SK-N-SH (cell line): Measurements from ENCODE around the gene SMIM14. TPM values are rescaled to one million over a fixed set of nuclear protein-coding genes. Genes with fewer than 3 reads are reported as not detected.

Source experiments
- CTCF ChIA-PET: fragments of 300-600, 350-600 bp; formaldehyde crosslinking; extraction: SDS; loops from one replicate; lab custom pipeline; 2021; lab: Yijun Ruan, JAX
- POLR2A ChIA-PET: fragments of 350-600 bp; sonication (Branson Sonifier 250); formaldehyde crosslinking; extraction: SDS; loops from one replicate; lab custom pipeline; 2020; ENCODE audit warnings: antibody characterized with exemption, inconsistent platforms; lab: Yijun Ruan, JAX
- DNase-seq: peaks from one replicate; pipeline ENCODE4 v3.0.0; 2012
- H2AFZ ChIP-seq: fragments of 200-600 bp; sonication (generic); 2 replicates; pipeline ENCODE4 v1.8.1; 2016; ENCODE audit warnings: antibody characterized with exemption, mild to moderate bottlenecking, low read depth
- H3F3A ChIP-seq: fragments of 200-600 bp; sonication (generic); replicated peaks from 2 replicates; pipeline ENCODE3; 2016; ENCODE audit warnings: antibody characterized with exemption, mild to moderate bottlenecking; ENCODE audit not compliant: insufficient read depth
- H3K27ac ChIP-seq, 2 experiments: fragments of 200-500 bp in 1 of 2; fragments of 200-600 bp in 1 of 2; sonication (Bioruptor generic) in 1 of 2; sonication (generic), shearing (Covaris generic) in 1 of 2; 2 replicates each; pipeline versions ENCODE4 v1.5.1 to v1.6.1; 2014 to 2016; ENCODE audit warnings: low read depth in 2 of 2, inconsistent platforms in 1 of 2, low read length in 1 of 2, mild to moderate bottlenecking in 1 of 2, mixed read lengths in 1 of 2
- H3K27me3 ChIP-seq: fragments of 200-600 bp; sonication (generic), shearing (Covaris generic); 2 replicates; pipeline ENCODE4 v1.6.1; 2016; ENCODE audit warnings: mixed run types; ENCODE audit not compliant: insufficient read depth
- H3K36me3 ChIP-seq, 2 experiments: fragments of 200-500 bp in 1 of 2; fragments of 200-600 bp in 1 of 2; sonication (Bioruptor generic) in 1 of 2; sonication (generic) in 1 of 2; replicated peaks in 1 of 2; 2 replicates each; pipeline versions ENCODE3 to v1.5.1; 2014 to 2016; ENCODE audit warnings: low read length in 1 of 2, mild to moderate bottlenecking in 1 of 2; ENCODE audit not compliant: insufficient read depth in 2 of 2, control insufficient read depth in 1 of 2
- H3K4me1 ChIP-seq, 2 experiments: fragments of 200-500 bp in 1 of 2; fragments of 200-600 bp in 1 of 2; sonication (Bioruptor generic) in 1 of 2; sonication (generic), shearing (Covaris generic) in 1 of 2; 2 replicates each; pipeline versions ENCODE4 v1.5.1 to v1.6.1; 2014 to 2016; ENCODE audit warnings: low read depth in 1 of 2, low read length in 1 of 2, mixed run types in 1 of 2; ENCODE audit not compliant: insufficient read depth in 2 of 2, control insufficient read depth in 1 of 2
- H3K4me2 ChIP-seq: fragments of 200-600 bp; sonication (generic), shearing (Covaris generic); 2 replicates; pipeline ENCODE4 v1.6.1; 2017; ENCODE audit warnings: mixed run types
- H3K4me3 ChIP-seq, 2 experiments: fragments of 200-500 bp in 1 of 2; fragments of 200-600 bp in 1 of 2; sonication (Bioruptor generic) in 1 of 2; sonication (generic), shearing (Covaris generic) in 1 of 2; 2 replicates each; pipeline versions ENCODE4 v1.5.1 to v1.8.1; 2014 to 2016; ENCODE audit warnings: low read depth in 2 of 2, inconsistent platforms in 1 of 2, low read length in 1 of 2, mild to moderate bottlenecking in 1 of 2, mixed read lengths in 1 of 2, moderate library complexity in 1 of 2
- H3K79me2 ChIP-seq: fragments of 200-600 bp; sonication (generic); 2 replicates; pipeline ENCODE4 v1.8.1; 2017; ENCODE audit warnings: mild to moderate bottlenecking; ENCODE audit not compliant: insufficient read depth
- H3K9ac ChIP-seq: fragments of 200-600 bp; sonication (generic); 2 replicates; pipeline ENCODE4 v1.6.1; 2017; ENCODE audit warnings: mixed run types
- H3K9me2 ChIP-seq: fragments of 200-600 bp; sonication (generic); 2 replicates; pipeline ENCODE4 v1.6.1; 2017; ENCODE audit warnings: mixed run types
- H3K9me3 ChIP-seq: fragments of 200-600 bp; sonication (generic); 2 replicates; pipeline ENCODE4 v1.6.1; 2017; ENCODE audit warnings: mixed run types, mild to moderate bottlenecking, moderate library complexity
- H4K20me1 ChIP-seq: fragments of 200-600 bp; sonication (generic); 2 replicates; pipeline ENCODE4 v1.6.1; 2017; ENCODE audit warnings: mild to moderate bottlenecking, mixed run types; ENCODE audit not compliant: insufficient read depth
- EZH2phosphoT487 ChIP-seq: fragments of 200-600 bp; sonication (generic); IDR thresholded peaks from 2 replicates; pipeline ENCODE4 v1.6.1; 2017; ENCODE audit warnings: low read depth, mixed run types, mild to moderate bottlenecking, antibody characterized with exemption, moderate library complexity, borderline replicate concordance
- FOXJ3 ChIP-seq: sonication (generic); formaldehyde crosslinking; IDR thresholded peaks from 2 replicates; pipeline ENCODE4 v1.5.1; 2020; ENCODE audit warnings: mild to moderate bottlenecking, missing genetic modification reagents
- FOXM1 ChIP-seq: IDR thresholded peaks from 2 replicates; pipeline ENCODE4 v1.4.0; 2012; ENCODE audit warnings: low read depth, mild to moderate bottlenecking
- NRF1 ChIP-seq: IDR thresholded peaks from 2 replicates; pipeline ENCODE4 v1.6.1; 2012; ENCODE audit warnings: low read depth, mild to moderate bottlenecking, low read length
- POLR2AphosphoS5 ChIP-seq: IDR thresholded peaks from 2 replicates; pipeline ENCODE4 v1.6.1; 2012; ENCODE audit warnings: low read depth, low read length
- SMC3 ChIP-seq: IDR thresholded peaks from 2 replicates; pipeline ENCODE4 v1.6.1; 2012; ENCODE audit warnings: low read depth, low read length, improper control_type of control experiment
- TCF12 ChIP-seq: IDR thresholded peaks from 2 replicates; pipeline ENCODE4 v1.4.0; 2012
- WGBS: methylation state at CpG from one replicate; pipeline ENCODE4 v1.1.6; 2017; ENCODE audit warnings: low lambda C conversion rate; 5-methylcytosine and 5-hydroxymethylcytosine counted together
- polyA plus RNA-seq, 3 experiments: library from polyadenylated mRNA; depleted of rRNA; stranded (reverse); fragments of >200 nt; gene quantifications; 2 replicates each; pipeline ENCODE4 v1.2.3, GENCODE V29; 2012
- TF ChIP-seq, protein P1 (sequence below): fragments of 150-350 bp; IDR thresholded peaks from 2 replicates; pipeline ENCODE4 v1.6.1; 2016; ENCODE audit warnings: mild to moderate bottlenecking, low read depth, low read length
- TF ChIP-seq, protein P2 (sequence below): IDR thresholded peaks from 2 replicates; pipeline ENCODE4 v1.4.0; 2012; ENCODE audit warnings: low read depth, borderline replicate concordance
- TF ChIP-seq, protein P3 (sequence below): IDR thresholded peaks from 2 replicates; pipeline ENCODE4 v1.4.0; 2012; ENCODE audit warnings: low read depth, borderline replicate concordance

SMIM14 gene
- polyA plus RNA-seq, 1 of the 3 experiments (the other 2 are of a cell fraction), result 12.6 TPM

DNA sequence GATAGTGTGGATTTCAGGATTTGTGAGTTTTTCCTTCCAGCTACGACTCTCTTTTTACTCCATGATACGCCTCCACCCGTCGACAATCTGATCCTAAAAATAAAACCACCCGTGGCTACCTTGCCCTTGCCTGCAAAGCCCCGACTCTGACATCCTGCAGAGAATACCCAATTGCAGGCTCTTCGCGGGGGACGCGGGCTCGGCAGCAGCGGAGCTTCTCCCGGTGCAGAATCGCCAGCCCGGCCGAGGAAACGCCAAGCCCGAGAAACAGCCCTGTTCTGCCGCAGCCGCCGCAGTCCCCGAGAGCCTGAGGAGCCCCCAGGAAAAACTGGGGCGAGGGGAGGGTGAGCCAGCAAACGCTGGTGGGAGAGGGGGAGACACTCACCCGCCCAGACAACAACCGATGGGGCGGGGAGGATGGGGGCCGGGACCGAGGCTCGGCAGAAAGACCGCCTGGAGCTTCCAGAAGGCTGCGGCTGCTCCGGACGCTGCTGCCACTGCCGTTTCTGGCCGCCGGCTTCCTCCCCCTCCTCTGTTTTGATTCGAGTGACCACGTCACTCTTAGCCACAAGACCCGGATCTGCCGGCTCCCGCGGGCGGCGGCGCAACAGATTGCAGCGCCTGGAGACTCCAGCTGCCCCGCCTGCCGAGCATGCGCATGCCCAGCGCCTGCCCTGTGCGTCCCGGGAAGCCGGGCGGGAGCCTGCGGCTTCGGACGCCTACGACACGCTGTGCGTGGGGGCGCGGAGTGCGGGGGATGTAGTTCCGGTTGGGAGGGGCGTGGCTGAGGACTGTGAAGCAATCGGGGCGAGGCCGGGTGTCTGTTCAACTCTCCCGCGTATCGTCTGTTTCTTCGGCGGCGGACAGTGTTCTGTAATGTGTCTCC is at the start of gene SMIM14 (continued):
- TF ChIP-seq, protein P1, sequence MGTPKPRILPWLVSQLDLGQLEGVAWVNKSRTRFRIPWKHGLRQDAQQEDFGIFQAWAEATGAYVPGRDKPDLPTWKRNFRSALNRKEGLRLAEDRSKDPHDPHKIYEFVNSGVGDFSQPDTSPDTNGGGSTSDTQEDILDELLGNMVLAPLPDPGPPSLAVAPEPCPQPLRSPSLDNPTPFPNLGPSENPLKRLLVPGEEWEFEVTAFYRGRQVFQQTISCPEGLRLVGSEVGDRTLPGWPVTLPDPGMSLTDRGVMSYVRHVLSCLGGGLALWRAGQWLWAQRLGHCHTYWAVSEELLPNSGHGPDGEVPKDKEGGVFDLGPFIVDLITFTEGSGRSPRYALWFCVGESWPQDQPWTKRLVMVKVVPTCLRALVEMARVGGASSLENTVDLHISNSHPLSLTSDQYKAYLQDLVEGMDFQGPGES, result no peak
- TF ChIP-seq, protein P2, sequence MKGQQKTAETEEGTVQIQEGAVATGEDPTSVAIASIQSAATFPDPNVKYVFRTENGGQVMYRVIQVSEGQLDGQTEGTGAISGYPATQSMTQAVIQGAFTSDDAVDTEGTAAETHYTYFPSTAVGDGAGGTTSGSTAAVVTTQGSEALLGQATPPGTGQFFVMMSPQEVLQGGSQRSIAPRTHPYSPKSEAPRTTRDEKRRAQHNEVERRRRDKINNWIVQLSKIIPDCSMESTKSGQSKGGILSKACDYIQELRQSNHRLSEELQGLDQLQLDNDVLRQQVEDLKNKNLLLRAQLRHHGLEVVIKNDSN, result no peak
- TF ChIP-seq, protein P3, sequence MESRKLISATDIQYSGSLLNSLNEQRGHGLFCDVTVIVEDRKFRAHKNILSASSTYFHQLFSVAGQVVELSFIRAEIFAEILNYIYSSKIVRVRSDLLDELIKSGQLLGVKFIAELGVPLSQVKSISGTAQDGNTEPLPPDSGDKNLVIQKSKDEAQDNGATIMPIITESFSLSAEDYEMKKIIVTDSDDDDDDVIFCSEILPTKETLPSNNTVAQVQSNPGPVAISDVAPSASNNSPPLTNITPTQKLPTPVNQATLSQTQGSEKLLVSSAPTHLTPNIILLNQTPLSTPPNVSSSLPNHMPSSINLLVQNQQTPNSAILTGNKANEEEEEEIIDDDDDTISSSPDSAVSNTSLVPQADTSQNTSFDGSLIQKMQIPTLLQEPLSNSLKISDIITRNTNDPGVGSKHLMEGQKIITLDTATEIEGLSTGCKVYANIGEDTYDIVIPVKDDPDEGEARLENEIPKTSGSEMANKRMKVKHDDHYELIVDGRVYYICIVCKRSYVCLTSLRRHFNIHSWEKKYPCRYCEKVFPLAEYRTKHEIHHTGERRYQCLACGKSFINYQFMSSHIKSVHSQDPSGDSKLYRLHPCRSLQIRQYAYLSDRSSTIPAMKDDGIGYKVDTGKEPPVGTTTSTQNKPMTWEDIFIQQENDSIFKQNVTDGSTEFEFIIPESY, result no peak
- TF ChIP-seq EZH2phosphoT487 (no peak), TCF12 (0 out of 2 replicates have a peak, but pooled peaks have one; percentile 1), NRF1 (peak; percentile 99), FOXM1 (no peak; the same call in 1 of the 2 replicates), POLR2AphosphoS5 (peak; percentile 88)

DNA sequence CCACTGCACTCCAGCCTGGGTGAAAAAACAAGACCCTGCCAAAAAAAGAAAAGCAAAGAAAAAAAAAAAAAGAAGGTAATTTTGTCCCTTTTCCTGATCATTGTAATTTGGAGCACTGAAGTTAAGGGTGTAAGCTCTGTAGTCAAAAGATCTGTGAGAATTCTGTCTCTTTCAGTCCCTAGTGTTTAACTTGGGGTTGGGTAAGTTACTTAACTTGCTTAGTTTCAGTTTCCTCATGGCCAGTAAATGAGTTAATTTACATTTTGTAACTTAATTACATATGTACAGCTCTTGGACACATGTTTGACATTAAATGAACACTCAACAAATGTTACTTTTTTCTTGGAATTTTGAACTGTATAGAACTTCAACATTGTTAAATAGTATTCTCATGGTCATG is 48.3 kb upstream of the SMIM14 start:
- no peaks in the 10 kb centered on the region for H3K9me2 ChIP-seq
- no peak for TF ChIP-seq SMC3
- TF ChIP-seq, all 33 proteins: peak for 0
- Histone ChIP-seq H2AFZ (peak overlapping the region; percentile 70), H3K4me2 (no peak overlapping the region), H3K36me3 (no peaks in the 10 kb centered on the region), H3K79me2 (no peaks in the 10 kb centered on the region), H3K4me1 (no peaks in the 10 kb centered on the region), H4K20me1 (no peaks in the 10 kb centered on the region), H3K27me3 (no peaks in the 10 kb centered on the region), H3K9ac (no peak overlapping the region), H3F3A (no peaks in the 10 kb centered on the region), H3K9me3 (no peaks in the 10 kb centered on the region), H3K4me3 (no peak overlapping the region), H3K27ac (no peak overlapping the region)
- no peak for DNase-seq
- ChIA-PET CTCF (no interaction called here), POLR2A (no interaction called here)

DNA sequence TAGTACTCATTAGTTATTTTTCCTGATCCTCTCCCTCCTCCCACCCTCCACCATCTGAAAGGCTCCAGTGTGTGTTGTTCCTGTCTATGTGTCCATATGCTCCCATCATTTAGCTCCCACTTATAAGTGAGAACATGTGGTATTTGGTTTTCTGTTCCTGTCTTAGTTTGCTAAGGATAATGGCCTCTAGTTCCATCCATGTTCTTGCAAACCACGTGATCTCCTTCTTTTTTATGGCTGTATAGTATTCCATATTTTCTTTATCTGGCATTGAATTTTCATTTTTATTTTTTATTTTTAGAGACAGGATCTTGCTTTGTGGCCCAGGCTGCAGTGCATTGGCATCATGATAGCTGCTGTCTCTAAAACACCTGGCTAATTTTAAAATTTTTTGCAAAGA is 47.3 kb upstream of the SMIM14 start:
- no peak overlapping the region for H3K4me3 ChIP-seq
- H3K4me1 ChIP-seq, result no peaks in the 10 kb centered on the region
- no peak overlapping the region for H3K27ac ChIP-seq
- no peak overlapping the region for H2AFZ ChIP-seq
- H3K9ac ChIP-seq, result no peak overlapping the region
- no peak for DNase-seq
- H4K20me1 ChIP-seq, result no peaks in the 10 kb centered on the region
- H3K27me3 ChIP-seq, result no peaks in the 10 kb centered on the region
- no peaks in the 10 kb centered on the region for H3K9me3 ChIP-seq
- 18% methylated on average over 1 of the region's 1 CpG for WGBS
- H3K4me2 ChIP-seq, result no peak overlapping the region
- no peaks in the 10 kb centered on the region for H3K79me2 ChIP-seq
- TF ChIP-seq FOXJ3 (CRISPR knock-in tag), result no peak
- ChIA-PET POLR2A (no interaction called here), CTCF (no interaction called here)
- H3K9me2 ChIP-seq, result no peaks in the 10 kb centered on the region
- no peaks in the 10 kb centered on the region for H3F3A ChIP-seq
- no peaks in the 10 kb centered on the region for H3K36me3 ChIP-seq
